Inflammatory macrophage treated with lipopolysaccharide for 4 hours (primary cell): ENCODE data around the gene JTB.
A peak's percentile ranks its signal among the peaks of the same experiment; 100 is the strongest.

Source experiments
- DNase-seq: peaks from one replicate; pipeline ENCODE4 v3.0.0-alpha.2; 2020

Gene JTB

DNA sequence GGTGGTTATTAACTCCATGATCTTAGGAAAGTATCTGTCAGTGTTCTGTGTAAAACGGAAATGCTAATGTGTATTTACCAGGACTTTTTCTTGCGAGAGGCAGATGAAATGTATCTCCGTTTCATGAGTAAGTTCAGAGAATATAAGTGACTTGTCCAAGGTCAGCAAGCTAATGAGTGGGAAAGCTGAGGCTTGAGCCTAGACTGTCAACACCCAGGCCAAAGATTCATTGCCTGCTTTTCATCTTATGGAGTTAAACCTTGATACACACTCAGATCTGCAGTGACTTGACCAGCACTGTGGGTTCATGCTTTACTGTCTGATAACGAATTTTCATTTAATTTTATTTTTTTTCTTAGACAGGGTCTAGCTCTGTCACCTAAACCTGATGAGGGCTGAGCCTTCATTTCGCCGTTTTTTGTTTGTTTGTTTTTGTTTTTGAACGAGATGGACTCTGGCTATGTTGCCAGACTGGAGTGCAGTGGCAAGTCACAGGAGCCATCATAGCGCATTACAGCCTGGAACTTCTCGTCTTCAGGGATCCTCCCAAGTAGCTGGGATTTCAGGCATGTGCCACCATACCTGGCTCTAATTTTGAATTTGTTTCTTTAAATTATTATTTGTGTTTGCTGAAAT lies 918 bp upstream of the JTB start:
- no peak for DNase-seq

DNA sequence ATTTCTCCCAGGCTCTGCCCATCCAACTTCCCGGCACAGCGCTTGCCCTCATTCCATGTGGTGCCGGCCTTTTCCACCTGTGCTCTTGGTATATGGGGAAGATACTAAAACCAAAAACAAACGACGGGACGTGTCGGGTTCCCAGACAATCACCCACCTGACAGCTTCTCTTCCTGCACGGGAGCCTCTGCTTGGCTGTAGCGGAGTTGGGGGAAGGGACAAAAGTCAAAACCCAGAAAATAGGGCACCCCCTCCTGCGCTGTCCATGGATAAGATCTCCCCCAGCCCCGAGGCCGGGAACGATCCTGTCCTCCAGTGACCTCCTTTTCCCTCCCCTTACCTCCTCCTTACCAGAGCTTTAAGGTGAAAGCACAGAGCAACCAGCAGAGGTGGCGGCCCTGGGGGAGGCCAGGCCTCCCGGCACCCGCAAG lies 640 bp downstream of the JTB start:
- no peak for DNase-seq

DNA sequence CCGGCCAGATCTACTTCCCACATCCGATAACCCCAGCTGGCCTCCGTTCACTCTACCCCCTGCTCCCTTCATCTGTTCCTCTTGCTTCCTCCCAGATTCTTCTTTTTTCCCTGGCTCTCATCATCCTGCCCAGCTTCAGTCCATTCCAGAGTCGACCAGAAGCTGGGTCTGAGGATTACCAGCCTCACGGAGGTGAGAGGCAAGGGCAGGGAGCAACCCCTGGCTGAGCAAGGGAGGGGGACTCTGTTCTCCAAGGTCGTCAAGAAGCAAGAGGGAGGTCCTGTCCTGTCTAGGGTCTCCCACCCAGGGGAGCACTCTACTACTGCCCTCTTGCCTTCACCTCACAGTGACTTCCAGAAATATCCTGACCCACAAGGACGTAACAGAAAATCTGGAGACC lies 3.9 kb downstream of the JTB start:
- DNase-seq: no peak

DNA sequence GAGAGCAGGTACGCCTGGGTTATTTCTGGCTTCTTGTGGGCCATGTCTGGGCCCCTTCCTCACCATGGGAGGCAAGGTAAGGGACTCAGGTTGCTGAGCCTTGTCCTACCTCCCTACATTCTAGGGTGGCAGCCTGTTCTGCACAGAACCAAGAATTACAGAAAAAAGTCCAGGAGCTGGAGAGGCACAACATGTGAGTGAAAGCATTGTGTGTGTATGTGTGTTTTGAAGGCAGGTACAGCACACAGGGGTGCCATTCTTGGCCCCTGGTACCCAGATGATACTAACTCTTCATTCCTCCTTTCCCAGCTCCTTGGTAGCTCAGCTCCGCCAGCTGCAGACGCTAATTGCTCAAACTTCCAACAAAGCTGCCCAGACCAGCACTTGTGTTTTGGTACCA lies 4.4 kb downstream of the JTB start:
- DNase-seq: no peak

DNA sequence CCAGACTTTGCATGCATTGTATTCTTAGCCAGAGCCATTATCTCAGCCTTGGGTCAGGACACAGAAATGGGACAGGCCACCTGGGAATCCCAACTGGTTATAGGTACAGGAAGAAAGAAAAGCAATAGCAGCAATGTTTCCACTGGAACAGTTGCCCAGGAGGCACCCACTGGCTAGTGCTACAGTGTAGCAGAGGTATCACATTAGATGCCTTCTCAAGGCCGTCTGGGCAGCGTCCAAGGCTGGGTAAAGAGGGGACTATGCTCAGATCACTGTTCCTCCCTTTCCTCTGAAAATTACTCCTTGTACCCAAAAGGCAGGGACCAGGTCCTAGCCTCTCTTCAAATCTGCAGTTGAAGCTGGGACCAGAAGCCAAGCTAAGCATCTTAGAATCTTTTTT lies 7.1 kb downstream of the JTB start:
- no peak for DNase-seq

DNA sequence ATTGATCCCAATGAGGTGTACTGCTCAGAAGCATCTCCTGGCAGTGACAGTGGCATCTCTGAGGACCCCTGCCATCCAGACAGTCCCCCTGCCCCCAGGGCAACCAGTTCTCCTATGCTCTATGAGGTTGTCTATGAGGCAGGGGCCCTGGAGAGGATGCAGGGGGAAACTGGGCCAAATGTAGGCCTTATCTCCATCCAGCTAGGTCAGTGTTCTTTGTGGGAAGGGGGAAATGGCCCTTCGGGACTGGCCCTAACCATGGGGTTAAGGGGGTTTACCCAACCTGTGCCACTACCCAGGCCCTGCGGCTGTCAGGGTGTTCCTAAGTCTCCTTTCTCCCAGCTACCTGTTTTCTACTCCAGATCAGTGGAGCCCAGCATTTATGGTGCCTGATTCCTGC lies 8.5 kb downstream of the JTB start:
- DNase-seq: no peak

DNA sequence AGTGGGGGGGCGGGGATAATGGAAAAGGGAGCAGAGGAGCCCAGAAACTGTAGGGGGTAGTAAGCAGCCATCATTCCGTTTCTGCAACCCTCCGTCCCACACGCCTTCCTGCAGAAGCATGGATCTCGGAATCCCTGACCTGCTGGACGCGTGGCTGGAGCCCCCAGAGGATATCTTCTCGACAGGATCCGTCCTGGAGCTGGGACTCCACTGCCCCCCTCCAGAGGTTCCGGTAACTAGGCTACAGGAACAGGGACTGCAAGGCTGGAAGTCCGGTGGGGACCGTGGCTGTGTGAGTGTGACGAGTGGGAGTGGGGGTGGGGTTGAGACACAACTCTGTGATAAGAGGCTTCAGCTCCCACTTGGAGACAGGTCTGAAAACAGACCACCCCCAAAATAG lies 9.1 kb downstream of the JTB start:
- DNase-seq: no peak

DNA sequence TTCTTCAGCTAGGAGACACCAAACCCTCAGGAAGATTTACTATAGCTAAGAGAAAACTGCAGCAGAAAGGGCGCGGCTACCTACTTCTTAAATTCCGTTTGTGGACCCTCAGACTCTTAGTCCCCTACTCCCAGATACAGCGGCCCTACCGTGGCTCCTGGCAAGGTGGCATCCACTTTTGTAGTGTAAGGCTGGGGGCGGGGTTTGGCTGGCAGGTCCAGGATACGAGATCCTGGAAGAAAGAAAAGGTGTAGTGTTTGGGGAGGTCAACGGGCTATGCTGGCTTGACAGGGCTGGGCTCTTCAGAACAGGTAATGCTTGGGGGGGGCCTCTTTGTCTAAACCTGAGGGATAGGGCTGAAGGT lies 9.5 kb downstream of the JTB start:
- no peak for DNase-seq

DNA sequence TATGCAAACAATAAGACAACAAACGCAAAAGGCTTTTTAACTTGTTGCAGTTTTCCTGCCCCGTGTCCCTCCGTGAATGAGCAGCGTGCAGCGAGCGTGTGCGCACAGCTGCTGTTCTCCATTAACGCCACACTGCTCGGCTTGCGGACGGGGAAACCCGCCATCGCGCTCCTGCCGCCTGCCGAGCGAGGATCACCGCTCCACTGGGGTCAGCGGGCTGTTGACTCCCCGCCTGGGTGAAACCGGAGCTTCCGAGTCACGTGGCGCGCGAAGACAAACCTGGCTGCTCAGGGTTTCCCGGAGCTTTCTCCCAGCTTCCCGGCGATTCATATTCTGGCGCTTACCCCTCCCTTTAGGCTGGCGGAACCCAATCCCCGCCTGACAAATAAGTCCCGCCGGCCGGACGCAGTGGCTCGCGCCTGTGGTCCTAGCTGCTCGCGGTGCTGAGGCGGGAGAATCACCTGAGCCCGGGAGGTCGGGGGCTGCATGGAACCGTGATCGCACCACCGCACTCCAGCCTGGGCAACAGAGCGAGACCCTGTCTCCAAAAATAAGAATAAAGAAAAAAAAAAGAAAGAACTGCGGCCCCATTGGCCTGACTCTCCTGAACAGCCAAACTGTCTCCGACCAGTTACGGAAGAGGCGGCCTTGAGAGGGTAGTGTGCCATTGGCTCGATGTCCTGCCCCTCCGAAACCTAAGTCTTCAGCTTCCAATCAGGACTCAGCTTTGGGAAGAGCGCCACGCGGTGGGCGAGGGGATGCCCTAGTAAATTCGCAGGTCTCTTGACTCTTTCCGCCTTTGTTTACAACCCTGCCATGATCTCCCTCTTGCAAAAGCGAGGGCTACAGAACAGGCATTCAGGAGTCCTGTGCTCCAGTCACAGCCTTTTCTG lies 10.1 kb downstream of the JTB start, which contains the start of gene CREB3L4:
Gene CREB3L4, plus strand, starts transcription at position 796 of the 893 bp plus-strand sequence. CDS start 624 bp downstream, outside the sequence.
- DNase-seq: peak; percentile 97

DNA sequence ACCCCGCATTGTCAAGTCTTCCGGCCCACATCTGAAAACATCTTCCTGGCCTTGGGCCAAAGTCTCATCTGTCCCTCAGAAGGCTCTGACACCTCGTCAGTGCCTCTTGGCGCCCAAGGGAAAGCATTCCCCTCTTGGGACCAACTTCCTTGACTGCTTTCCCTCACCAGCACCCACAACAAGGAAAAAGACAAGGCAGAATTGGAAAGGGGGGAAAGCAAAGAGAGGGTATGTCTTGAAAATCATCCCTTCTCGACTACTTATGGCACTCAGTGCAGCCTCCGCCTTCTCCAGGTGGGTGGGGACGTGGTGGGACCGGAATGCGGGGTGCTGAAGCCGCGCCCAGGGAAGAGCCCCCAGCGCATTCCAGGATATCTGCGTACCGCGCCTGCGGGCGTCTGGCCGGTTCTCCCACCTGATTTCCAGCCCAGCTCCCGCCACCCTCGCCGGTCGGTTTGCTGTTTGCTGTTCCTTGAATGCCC lies 13.6 kb downstream of the JTB start:
- DNase-seq: no peak

DNA sequence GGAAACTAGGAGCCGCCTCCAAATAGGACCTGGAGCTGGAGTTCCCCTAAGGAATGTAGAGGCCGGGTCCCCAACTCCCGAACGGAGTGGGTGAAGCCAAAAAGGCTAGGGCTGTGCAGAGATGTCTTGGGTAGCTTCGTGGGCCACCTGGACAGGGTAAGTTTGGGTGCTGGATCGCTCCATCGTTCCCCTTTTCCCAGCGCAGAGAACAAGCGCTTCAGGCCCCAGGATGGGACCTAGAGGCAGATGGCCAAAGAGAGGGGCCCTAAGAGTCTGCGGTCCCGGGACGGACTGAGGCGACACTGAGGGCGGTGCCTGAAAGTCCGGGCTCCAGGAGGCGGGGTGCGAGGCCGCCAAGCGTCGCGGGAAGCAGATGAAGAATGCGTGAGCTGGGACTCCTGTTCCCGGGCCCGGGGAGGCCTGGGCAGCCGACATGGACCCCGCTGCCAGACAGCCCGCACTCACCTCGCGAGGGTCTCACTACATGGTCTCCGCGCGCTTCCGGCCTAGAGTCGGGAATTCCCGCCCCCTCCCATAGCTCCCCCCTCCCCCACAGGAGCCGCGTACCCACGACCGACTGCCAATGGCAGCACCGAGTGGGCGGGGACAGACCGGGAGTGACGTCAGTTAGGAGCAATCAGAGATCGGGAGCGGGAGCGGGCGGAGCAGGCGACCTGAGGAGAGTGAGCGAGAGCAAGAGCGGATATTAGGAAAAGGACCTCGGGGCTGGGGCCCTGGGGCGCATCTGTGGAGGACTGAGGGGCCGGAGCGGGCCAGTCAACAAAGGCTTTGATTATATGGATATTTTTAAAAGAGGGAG lies 14.2 kb downstream of the JTB start, which contains the start of gene SLC39A1:
Gene SLC39A1, minus strand, starts transcription at position 508 of the 820 bp plus-strand sequence. CDS start 822 bp downstream, outside the sequence.
- peak; percentile 98 for DNase-seq

DNA sequence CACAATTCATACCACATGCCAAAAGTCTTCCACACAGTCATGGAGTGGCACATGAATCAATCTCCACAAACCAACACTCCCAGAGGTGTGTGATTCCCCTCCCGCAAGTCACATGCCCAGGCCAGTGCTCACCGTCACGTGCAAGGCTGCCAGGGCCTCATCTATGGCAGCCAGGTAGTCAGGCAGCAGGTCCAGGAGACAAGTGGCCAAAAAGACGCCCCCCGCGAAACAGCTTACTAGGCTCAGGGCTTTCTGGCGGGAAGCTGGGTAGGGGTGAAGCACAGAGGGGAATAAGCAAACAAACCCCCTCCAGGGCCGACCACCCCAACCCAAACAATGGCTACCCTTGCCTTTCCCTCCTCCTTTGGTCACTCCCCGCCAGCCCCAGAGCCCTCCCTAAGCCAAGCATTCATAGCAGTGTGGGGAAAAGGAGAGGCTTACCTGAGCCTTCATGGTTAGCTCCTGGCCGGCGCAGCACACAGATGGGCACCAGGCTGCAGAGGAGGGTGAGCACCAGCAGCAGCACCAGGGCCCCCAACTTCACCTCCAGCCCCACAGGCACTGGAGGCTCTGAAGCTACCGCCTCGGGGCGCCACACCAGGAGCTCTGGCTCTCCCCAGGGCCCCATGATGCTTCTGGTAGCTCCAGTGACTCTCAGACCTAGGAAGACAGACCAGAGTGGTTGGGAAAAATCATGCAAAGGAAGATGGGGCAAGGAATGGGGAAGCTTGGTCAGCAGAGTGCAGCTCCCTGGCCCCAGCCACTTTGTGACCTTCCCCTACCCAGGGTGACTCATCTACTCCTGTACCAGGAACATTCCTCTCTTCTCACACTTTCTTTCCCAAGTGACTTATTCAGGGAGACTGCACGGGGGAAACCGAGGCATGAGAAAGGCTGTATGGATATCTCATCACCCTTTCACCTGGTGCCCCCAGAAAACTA lies 15.1 kb downstream of the JTB start:
- DNase-seq: peak; percentile 79

DNA sequence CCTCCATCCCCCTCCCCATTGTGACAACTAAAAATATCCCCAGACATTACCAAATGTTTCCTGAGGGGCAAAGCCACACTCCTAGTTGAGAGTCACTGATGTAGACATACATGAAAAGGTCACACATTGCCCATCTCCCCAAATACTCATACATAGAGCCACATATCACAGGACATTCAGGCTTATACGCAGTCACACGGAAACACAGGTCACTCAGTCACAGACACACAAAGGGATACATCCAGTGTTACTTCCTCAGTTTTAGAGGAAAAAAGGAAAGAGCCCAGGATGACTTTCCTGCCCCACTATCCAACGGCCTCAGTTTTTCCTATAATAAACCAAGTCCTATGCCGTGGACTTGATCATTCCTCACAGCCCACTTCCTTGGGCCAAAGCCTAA lies 16.1 kb downstream of the JTB start:
- DNase-seq: peak; percentile 27

DNA sequence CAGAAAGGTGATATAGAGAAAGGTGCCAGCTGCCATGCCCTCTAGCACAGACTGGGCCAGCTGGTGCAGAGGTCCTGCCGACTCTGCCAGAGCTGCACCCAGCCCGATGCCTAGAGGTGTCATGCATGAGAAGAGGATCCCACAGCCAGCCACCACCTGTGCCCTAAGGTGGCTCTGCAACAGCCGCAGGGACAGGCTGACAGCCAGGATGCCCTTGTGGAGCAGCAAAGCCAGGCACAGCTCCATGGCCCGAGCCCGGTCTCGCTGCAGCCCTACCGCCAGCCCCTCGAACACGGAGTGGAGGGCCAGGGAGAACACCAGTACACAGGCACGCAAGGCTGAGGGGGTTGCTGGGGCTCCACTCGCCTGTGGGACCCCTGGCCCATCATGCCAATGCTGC lies 17.3 kb downstream of the JTB start:
- DNase-seq: no peak

DNA sequence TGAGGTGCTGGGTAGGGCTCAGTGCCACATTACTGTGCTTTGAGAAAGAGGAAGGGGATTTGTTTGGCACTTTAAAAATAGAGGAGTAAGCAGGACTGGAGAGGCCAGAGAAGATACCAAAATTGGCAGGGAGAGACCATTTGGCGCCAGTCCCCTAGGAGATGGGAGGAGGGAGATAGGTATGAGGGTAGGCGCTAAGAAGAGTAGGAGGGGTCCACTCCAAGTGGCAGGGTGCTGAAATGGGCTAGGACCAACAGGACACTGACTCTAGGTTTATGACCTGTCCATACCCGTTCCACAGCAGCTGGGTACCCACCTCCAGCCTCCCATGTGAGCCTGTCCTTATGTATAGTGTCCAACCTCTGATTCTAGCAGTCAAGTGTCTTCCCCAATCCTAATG lies 18.0 kb downstream of the JTB start:
- DNase-seq: no peak

DNA sequence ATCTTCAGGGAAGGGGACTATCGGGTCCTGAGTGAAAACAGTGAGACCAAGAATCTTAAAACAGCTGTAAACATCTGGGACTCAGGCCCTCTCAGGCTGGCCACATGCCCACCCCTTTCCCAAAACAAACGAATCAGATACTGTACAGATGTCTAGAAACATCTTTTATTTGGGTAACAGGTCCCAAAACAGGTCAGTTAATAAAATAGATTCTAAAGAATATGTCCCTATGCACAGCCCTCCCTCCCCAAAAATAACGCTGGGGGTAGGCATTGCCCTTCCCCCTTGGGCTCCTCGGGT lies 18.6 kb downstream of the JTB start:
- no peak for DNase-seq

DNA sequence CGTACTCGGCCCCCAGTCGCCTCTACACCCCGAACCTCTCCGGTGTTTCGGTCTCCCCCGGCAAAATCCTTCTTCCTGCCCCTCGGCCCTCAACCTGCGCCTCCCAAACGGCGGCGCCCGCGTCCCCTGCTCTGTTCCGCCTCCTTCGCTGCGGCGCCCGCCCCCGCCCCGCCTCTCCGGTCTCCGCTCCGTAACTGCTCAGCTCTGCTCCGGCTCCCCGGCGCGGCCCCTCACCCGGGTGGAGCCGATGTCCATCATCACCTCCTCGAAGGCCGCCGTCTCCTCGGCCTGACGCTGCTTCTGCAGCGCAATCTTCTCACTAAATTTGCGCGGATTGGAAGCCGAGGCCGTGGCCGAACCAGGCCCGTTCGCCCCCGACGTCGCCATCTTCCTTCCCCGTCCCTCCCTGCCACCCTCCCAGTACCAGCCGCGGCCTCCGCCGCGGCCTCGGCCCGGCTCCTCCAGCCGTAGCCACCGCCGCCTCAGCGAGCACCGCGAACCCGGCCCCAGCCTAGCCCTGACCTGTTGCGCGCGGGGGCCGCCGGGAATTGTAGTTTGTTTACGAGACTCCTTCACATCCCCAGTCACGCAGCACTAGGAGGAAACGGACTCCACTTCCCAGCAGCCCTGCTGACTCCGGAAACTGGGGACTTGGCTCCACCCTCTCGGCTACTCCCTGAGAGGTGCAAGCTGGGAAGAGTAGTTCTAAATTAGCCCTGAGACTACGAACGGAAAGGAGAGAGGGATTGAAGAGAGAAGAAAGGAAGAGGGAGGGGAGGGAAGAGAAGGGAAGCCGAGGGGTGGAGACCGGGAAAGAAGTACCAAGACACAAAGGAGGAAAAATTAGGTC lies 19.1 kb downstream of the JTB start, which contains the start of gene CRTC2:
Gene CRTC2, minus strand, starts transcription at position 502 of the 850 bp plus-strand sequence. Its CDS starts 115 bp downstream, at position 387.
- peak; percentile 99 for DNase-seq

DNA sequence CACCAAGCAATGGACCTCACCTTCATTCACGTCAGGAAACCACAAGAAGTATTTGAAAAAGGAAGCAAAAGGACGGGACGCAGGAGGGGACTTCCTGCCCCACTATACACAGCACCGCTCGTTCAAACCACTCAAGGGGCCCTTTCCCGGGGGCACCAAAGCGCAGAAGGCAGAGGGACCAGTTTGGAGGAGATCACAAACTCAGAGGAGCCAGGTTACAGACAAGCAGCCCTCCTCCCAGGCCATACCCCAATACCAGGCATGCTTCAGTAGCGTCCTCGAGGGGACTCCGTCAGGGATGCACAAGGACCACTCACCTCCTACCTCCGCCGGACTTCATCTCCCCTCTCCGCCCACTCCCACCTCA lies 19.7 kb downstream of the JTB start:
- DNase-seq: peak; percentile 47

DNA sequence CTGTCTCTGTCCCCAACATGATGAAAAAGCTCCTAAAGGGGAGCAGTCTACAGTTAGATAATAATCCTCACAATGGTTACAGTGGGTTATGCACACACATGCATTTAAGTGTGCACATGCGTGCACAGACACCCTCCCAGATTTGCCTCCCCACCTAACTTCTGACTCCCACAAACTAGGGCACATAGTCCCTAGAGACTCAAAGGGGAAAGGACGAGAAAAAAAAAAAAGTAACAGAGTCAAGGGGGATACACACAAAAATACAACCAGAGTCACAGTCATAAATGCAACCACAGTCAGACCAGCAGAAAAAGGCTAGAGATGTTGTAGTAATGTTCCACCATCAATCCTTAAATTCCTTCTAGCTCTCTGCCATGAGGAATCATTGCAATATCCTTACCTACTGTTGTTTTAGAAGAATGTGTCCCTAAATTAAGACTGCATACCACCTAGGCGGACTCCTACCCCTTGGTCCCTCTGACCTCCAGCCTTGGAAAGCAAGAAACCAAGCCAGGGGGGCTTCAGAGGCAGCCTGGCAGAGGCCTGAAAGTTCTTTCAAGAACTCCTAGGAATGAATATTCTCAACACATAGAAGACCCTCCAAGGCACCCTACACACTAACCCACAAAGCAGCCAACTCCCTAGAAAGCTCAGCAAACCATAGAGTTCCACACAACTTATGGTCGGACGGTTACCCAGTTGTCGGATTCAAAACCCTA lies 20.3 kb downstream of the JTB start:
- DNase-seq: no peak

DNA sequence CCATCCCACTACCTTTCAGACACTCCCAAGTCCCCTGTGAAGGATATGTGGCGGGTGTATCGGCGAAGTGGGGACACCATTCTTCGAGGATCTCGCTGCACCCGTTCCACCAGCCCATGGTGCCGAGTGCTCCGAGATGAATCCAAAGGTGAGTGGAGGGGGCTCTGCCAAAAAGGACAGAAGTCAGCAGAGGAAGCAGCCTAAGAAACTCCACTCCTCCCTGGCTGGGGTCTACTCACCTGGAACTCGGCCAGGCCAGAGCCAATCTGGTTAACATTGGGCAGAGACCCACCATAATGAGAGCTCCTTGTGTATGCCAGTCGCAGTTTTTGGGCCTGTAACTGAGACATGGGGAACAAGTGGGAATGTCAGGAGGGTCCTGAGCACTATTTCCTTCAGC lies 22.6 kb downstream of the JTB start:
- DNase-seq: no peak
